Ovary (tissue), 9 donors: Measurements from ENCODE around the gene LEMD1. TPM values are rescaled to one million over a fixed set of nuclear protein-coding genes. Genes with fewer than 3 reads are reported as not detected.
A peak's percentile ranks its signal among the peaks of the same experiment; 100 is the strongest.

Source experiments
- DNase-seq, 5 donors: peaks; one replicate each; pipeline ENCODE4 v3.0.0-alpha.2; 2019 to 2020
- H3K27ac ChIP-seq, 2 donors: fragments of 200-600 bp; one replicate each; pipeline versions ENCODE4 v1.5.1 to v1.8.0; 2019 to 2022
- H3K27me3 ChIP-seq: fragments of 200-600 bp; one replicate; pipeline ENCODE4 v1.8.0; 2022
- H3K36me3 ChIP-seq: fragments of 200-600 bp; sonication (generic); one replicate; pipeline ENCODE4 v1.5.1; 2019
- H3K4me1 ChIP-seq: one replicate; pipeline ENCODE4 v1.8.1; 2013; ENCODE audit warnings: mild to moderate bottlenecking, moderate library complexity; ENCODE audit not compliant: insufficient read depth
- H3K4me3 ChIP-seq: fragments of 200-600 bp; sonication (generic); one replicate; pipeline ENCODE4 v1.5.1; 2017
- H3K9me3 ChIP-seq, 2 donors: fragments of 200-600 bp in 1 of 2; sonication (generic) in 1 of 2; one replicate each; pipeline versions ENCODE4 v1.5.1 to v1.8.1; 2013 to 2019; ENCODE audit warnings: mild to moderate bottlenecking in 1 of 2, moderate library complexity in 1 of 2
- CTCF ChIP-seq, 3 donors: fragments of 450-650 bp in 2 of 3; fragments of 200-600 bp in 1 of 3; IDR thresholded peaks; one replicate each; pipeline versions ENCODE4 v1.5.1 to v1.8.0; 2016 to 2022; ENCODE audit warnings: antibody characterized with exemption in 3 of 3, mild to moderate bottlenecking in 1 of 3
- EP300 ChIP-seq: sonication (generic); formaldehyde crosslinking; IDR thresholded peaks from one replicate; pipeline ENCODE4 v1.6.1; 2017; ENCODE audit warnings: antibody characterized with exemption
- POLR2A ChIP-seq: fragments of 450-650 bp; IDR thresholded peaks from one replicate; pipeline ENCODE4 v1.6.1; 2017; ENCODE audit warnings: antibody characterized with exemption, mild to moderate bottlenecking, moderate library complexity
- WGBS, 3 donors: extraction: QIAGEN DNeasy Blood & Tissue Kit in 1 of 3; methylation state at CpG; one replicate each; pipeline versions ENCODE4 v1.1.5 to v1.1.7; 2013 to 2017; 5-methylcytosine and 5-hydroxymethylcytosine counted together
- intact Hi-C, 4 donors: fragments of 100-400 bp; cut with DNase I; formaldehyde crosslinking; loops; one replicate each; pipeline versions ENCODE4 v1.11.0 to v1.15.1; 2022 to 2023
- polyA plus RNA-seq, 2 donors: library from polyadenylated mRNA; stranded (reverse); fragments of 200-250 nt in 1 of 2; fragments of 350-450 nt in 1 of 2; fragmentation: Illumina TruSeq in 1 of 2; extraction: RNeasy Lipid Tissue Mini Kit (QIAGEN cat#74804) in 1 of 2; gene quantifications; one replicate each; pipeline ENCODE4 v1.2.3, GENCODE V29; 2013 to 2014
- total RNA-seq, 7 donors: library from RNA; depleted of rRNA in 2 of 7; stranded (reverse); fragments of >200 nt in 2 of 7; fragmentation: NEBNext Ultra II Directional in 3 of 7; extraction: Animal tissue kit (Norgen Biotek cat#: 25700) in 3 of 7; gene quantifications; one replicate each; pipeline versions ENCODE4 v1.1.0 to v1.2.4, GENCODE V29; 2016 to 2023
- donor health status: DM: no; HTN: no; CAD: no; lungs with moderate emphysema.
- donor health status: DM: no; HTN: no; CAD: no.
- donor health status: Bipolar disorder and iron deficiency.
- donor health status: DM: yes; HTN: yes; CAD: no.
- donor health status: DM: no; HTN: no; CAD: no.
- donor health status: DM: yes; HTN: yes; CAD: no.

Gene LEMD1
- total and polyA plus RNA-seq, 9 donors = 0.43 to 7.0 (median 0.97) TPM; not detected in 1

- 25 to 31% (median 26%) methylated on average over 10 of the region's 10 CpGs for WGBS, 3 donors
- no peaks in the 10 kb centered on the region for H3K27me3 ChIP-seq
- peak overlapping the region; percentile 1 for H3K4me3 ChIP-seq
- peaks cover 10% of the 10 kb centered on the region for H3K4me1 ChIP-seq
- no peaks in the 10 kb centered on the region for H3K9me3 ChIP-seq
- peak overlapping the region in 1 of 2 donors; percentile 41 for H3K27ac ChIP-seq
- intact Hi-C loops = no loop called here
- DNase-seq = peak in 1 of 5 donors; percentile 37
- TF ChIP-seq CTCF (IDR thresholded peaks at IDR 0.05) = no peak
- no peak for TF ChIP-seq EP300
- no peak for TF ChIP-seq POLR2A
- no peaks in the 10 kb centered on the region for H3K36me3 ChIP-seq
Observed at GRCh38 chr1:205444300-205444930, 22.6 kb upstream of the LEMD1 start.

- WGBS, 3 donors = 70 to 79% (median 73%) methylated on average over 7 of the region's 7 CpGs
- H3K4me3 ChIP-seq = no peak overlapping the region
Observed at GRCh38 chr1:205443585-205444299, 21.9 kb upstream of the LEMD1 start.

GRCh38 chr1:205442051-205442725 is 20.3 kb upstream of the LEMD1 start:
- no peak overlapping the region for H3K4me3 ChIP-seq
- WGBS, 3 donors = 76 to 83% (median 80%) methylated on average over 12 of the region's 12 CpGs
- no peaks in the 10 kb centered on the region for H3K27me3 ChIP-seq
- no peaks in the 10 kb centered on the region for H3K36me3 ChIP-seq
- H3K27ac ChIP-seq = no peak overlapping the region
- TF ChIP-seq EP300 (no peak), POLR2A (no peak), CTCF (IDR thresholded peaks at IDR 0.05) (no peak)
- peaks cover 21% of the 10 kb centered on the region for H3K4me1 ChIP-seq
- intact Hi-C loops = no loop called here
- no peak for DNase-seq
- no peaks in the 10 kb centered on the region for H3K9me3 ChIP-seq

More at GRCh38 chr1:205443585-205444299, 21.9 kb upstream of the LEMD1 start:
- Histone ChIP-seq H3K27me3 (no peaks in the 10 kb centered on the region), H3K36me3 (no peaks in the 10 kb centered on the region), H3K4me1 (peaks cover 15% of the 10 kb centered on the region), H3K27ac (no peak overlapping the region), H3K9me3 (no peaks in the 10 kb centered on the region)
- DNase-seq = peak in 1 of 5 donors; percentile 12
- intact Hi-C loops = no loop called here
- TF ChIP-seq EP300 = no peak
- no peak for TF ChIP-seq CTCF (IDR thresholded peaks at IDR 0.05)
- TF ChIP-seq POLR2A = no peak

GRCh38 chr1:205441716-205442050 is 19.8 kb upstream of the LEMD1 start:
- Histone ChIP-seq H3K4me3 (no peak overlapping the region), H3K9me3 (no peaks in the 10 kb centered on the region), H3K27ac (no peak overlapping the region), H3K36me3 (no peaks in the 10 kb centered on the region), H3K4me1 (peaks cover 21% of the 10 kb centered on the region), H3K27me3 (no peaks in the 10 kb centered on the region)
- no peak for TF ChIP-seq POLR2A
- TF ChIP-seq EP300 = no peak
- no peak for TF ChIP-seq CTCF (IDR thresholded peaks at IDR 0.05)
- intact Hi-C loops = no loop called here
- peak in 1 of 5 donors; percentile 27 for DNase-seq
- WGBS, 3 donors = 54 to 67% (median 64%) methylated on average over 3 of the region's 3 CpGs
